Measurements from ENCODE around the gene CPD. TPM values are rescaled to one million over a fixed set of nuclear protein-coding genes. Genes with fewer than 3 reads are reported as not detected.

CPD gene
- total and polyA plus RNA-seq, 2 donors (not counting 1 experiment from before 2014, with no cell fraction given), result 88.8 to 220 TPM

GRCh38 chr17:30358055-30358760, 20.5 kb upstream of the CPD start:
- Histone ChIP-seq H3K27me3 (ENCODE audit: control insufficient read depth, insufficient read depth, low read length) (no peaks in the 10 kb centered on the region), H4K20me1 (ENCODE audit: control insufficient read depth, extremely low read depth, insufficient read depth, low read length) (no peaks in the 10 kb centered on the region)

DNA sequence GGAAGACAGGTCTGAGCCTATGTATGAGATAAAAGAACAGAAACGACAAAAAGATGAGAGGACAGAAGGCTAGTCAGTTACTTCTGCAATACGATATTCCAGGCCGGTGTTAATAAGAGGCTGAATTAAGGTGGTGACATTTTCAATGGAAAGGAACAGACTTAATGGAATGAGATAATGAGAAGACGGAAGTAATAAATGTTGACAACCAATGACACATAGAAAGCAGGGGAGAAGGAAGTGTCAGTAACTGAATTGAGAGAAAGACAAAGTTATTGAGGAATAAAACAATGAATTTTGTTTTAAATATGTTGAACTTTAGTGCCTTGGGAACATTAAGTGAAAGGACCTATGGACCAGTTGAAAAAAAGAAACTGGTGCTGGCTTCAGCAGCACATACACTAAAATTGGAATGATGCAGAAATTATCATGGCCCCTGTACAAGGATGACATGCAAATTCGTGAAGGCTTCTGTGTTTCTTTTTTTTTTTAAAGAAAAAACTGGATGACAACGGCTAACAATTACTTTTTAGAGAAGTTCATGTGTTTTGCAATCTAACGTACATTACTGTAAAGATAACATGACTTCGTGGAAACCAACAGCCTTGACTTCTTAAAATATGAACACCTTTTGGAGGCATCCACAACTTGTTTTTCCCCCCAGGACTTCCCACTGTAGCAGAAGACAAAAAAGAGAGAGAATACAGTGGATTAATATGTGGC, 18.5 kb upstream of the CPD start:
- Histone ChIP-seq H3K4me1 (ENCODE audit: control insufficient read depth, extremely low read depth, insufficient read depth, low read length) (peaks cover 6% of the 10 kb centered on the region), H4K20me1 (ENCODE audit: control insufficient read depth, extremely low read depth, insufficient read depth, low read length) (no peaks in the 10 kb centered on the region), H3K4me2 (ENCODE audit: extremely low read depth, insufficient read depth, low read length) (no peak overlapping the region), H2AFZ (ENCODE audit: low read length) (no peak overlapping the region), H3K79me2 (ENCODE audit: control insufficient read depth, insufficient read depth, low read length) (no peaks in the 10 kb centered on the region), H3K4me3 (replicated peaks in 1 of 4; ENCODE audit: control extremely low read depth in 1 of 4, insufficient read depth in 1 of 4, low read depth in 3 of 4, low read length in 4 of 4) (no peak overlapping the region), H3K36me3 (ENCODE audit: control insufficient read depth, insufficient read depth, low read length) (no peaks in the 10 kb centered on the region), H3K9me3 (ENCODE audit: control insufficient read depth, insufficient read depth, low read depth, low read length) (no peaks in the 10 kb centered on the region), H3K27me3 (ENCODE audit: control insufficient read depth, insufficient read depth, low read length) (no peaks in the 10 kb centered on the region), H3K9ac (ENCODE audit: insufficient read depth, low read length) (no peak overlapping the region), H3K27ac (ENCODE audit: insufficient read depth, low read length) (no peak overlapping the region)
- DNase-seq (ENCODE audit: low read depth in 2 of 2), result no peak
- TF ChIP-seq EZH2 (IDR thresholded peaks at IDR 0.05; ENCODE audit: low read length, missing control alignments), result no peak
- TF ChIP-seq CTCF (conservative IDR thresholded peaks at IDR 0.05 in 1 of 2, IDR thresholded peaks at IDR 0.05 in 1 of 2; ENCODE audit: low read depth in 1 of 2, low read length in 2 of 2), result no peak

More at GRCh38 chr17:30358055-30358760, 20.5 kb upstream of the CPD start:
- no peak overlapping the region for H3K27ac ChIP-seq (ENCODE audit: insufficient read depth, low read length)
- no peaks in the 10 kb centered on the region for H3K9me3 ChIP-seq (ENCODE audit: control insufficient read depth, insufficient read depth, low read depth, low read length)
- no peak overlapping the region for H3K4me3 ChIP-seq (replicated peaks in 1 of 4; ENCODE audit: control extremely low read depth in 1 of 4, insufficient read depth in 1 of 4, low read depth in 3 of 4, low read length in 4 of 4)
- H3K4me2 ChIP-seq (ENCODE audit: extremely low read depth, insufficient read depth, low read length), result no peak overlapping the region
- no peaks in the 10 kb centered on the region for H3K36me3 ChIP-seq (ENCODE audit: control insufficient read depth, insufficient read depth, low read length)
- no peak for DNase-seq (ENCODE audit: low read depth in 2 of 2)
- no peak overlapping the region for H3K9ac ChIP-seq (ENCODE audit: insufficient read depth, low read length)
- no peak overlapping the region for H2AFZ ChIP-seq (ENCODE audit: low read length)
- H3K4me1 ChIP-seq (ENCODE audit: control insufficient read depth, extremely low read depth, insufficient read depth, low read length), result no peaks in the 10 kb centered on the region
- no peaks in the 10 kb centered on the region for H3K79me2 ChIP-seq (ENCODE audit: control insufficient read depth, insufficient read depth, low read length)
- TF ChIP-seq CTCF (conservative IDR thresholded peaks at IDR 0.05 in 1 of 2, IDR thresholded peaks at IDR 0.05 in 1 of 2; ENCODE audit: low read depth in 1 of 2, low read length in 2 of 2), result no peak
- no peak for TF ChIP-seq EZH2 (IDR thresholded peaks at IDR 0.05; ENCODE audit: low read length, missing control alignments)

DNA sequence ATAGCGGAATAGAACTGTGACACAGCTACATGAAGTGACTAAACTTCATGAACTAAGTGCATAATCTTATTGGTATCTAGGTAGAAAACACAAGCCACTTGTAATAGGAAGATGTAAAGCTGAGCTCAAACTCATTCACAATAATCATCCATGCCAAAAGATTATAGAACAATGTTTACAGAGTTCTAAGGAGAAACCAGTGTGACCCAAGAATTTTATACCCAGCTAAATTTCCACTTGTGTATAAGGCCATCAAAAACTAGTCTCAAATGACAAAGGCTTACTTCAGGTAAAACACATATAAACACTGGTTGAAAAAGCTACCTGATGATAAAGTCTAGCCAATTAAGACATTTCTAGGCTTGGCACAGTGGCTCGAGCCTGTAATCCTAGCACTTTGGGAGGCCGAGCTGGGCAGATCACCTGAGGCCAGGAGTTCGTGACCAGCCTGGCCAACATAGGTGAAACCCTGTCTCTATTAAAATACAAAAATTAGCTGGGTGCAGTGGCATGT, 16.9 kb upstream of the CPD start:
- H4K20me1 ChIP-seq (ENCODE audit: control insufficient read depth, extremely low read depth, insufficient read depth, low read length), result no peaks in the 10 kb centered on the region
- H3K4me2 ChIP-seq (ENCODE audit: extremely low read depth, insufficient read depth, low read length), result no peak overlapping the region
- H2AFZ ChIP-seq (ENCODE audit: low read length), result no peak overlapping the region
- H3K9ac ChIP-seq (ENCODE audit: insufficient read depth, low read length), result no peak overlapping the region
- DNase-seq (ENCODE audit: low read depth in 2 of 2), result no peak
- H3K79me2 ChIP-seq (ENCODE audit: control insufficient read depth, insufficient read depth, low read length), result no peaks in the 10 kb centered on the region
- no peaks in the 10 kb centered on the region for H3K27me3 ChIP-seq (ENCODE audit: control insufficient read depth, insufficient read depth, low read length)
- no peak for TF ChIP-seq CTCF (conservative IDR thresholded peaks at IDR 0.05 in 1 of 2, IDR thresholded peaks at IDR 0.05 in 1 of 2; ENCODE audit: low read depth in 1 of 2, low read length in 2 of 2)
- TF ChIP-seq EZH2 (IDR thresholded peaks at IDR 0.05; ENCODE audit: low read length, missing control alignments), result no peak
- no peak overlapping the region for H3K4me3 ChIP-seq (replicated peaks in 1 of 4; ENCODE audit: control extremely low read depth in 1 of 4, insufficient read depth in 1 of 4, low read depth in 3 of 4, low read length in 4 of 4)
- peaks cover 6% of the 10 kb centered on the region for H3K4me1 ChIP-seq (ENCODE audit: control insufficient read depth, extremely low read depth, insufficient read depth, low read length)
- H3K9me3 ChIP-seq (ENCODE audit: control insufficient read depth, insufficient read depth, low read depth, low read length), result no peaks in the 10 kb centered on the region
- no peak overlapping the region for H3K27ac ChIP-seq (ENCODE audit: insufficient read depth, low read length)
- no peaks in the 10 kb centered on the region for H3K36me3 ChIP-seq (ENCODE audit: control insufficient read depth, insufficient read depth, low read length)
